Activated T-cell treated with anti-CD3 and anti-CD28 coated beads, Interleukin-2, amount 50 U/mL, for 4 hours (primary cell): ENCODE data around the gene DZIP1L. TPM values are rescaled to one million over a fixed set of nuclear protein-coding genes. Genes with fewer than 3 reads are reported as not detected.
A peak's percentile ranks its signal among the peaks of the same experiment; 100 is the strongest.

Source experiments
- ATAC-seq, 2 donors: fragments of 200-7000 bp; cut with Tn5 transposase; one replicate each; pipeline ENCODE4 v1.10.0; 2021
- DNase-seq: peaks from one replicate; pipeline ENCODE4 v3.0.0-alpha.2; 2020
- H3K27me3 Mint-ChIP-seq: one replicate; pipeline ENCODE4 v1.8.0; 2021; ENCODE audit warnings: low read depth, mixed read lengths
- H3K36me3 Mint-ChIP-seq: one replicate; pipeline ENCODE4 v1.8.0; 2022; ENCODE audit warnings: mixed read lengths; ENCODE audit not compliant: insufficient read depth
- H3K4me1 Mint-ChIP-seq: one replicate; pipeline ENCODE4 v1.8.0; 2021; ENCODE audit warnings: low read depth, mixed read lengths
- H3K4me3 Mint-ChIP-seq: one replicate; pipeline ENCODE4 v1.8.0; 2021; ENCODE audit warnings: mild to moderate bottlenecking, moderate library complexity, mixed read lengths
- H3K9me3 Mint-ChIP-seq: one replicate; pipeline ENCODE4 v1.8.0; 2021; ENCODE audit warnings: mixed read lengths
- total RNA-seq, 3 donors: library from RNA; stranded (reverse); gene quantifications; one replicate each; pipeline ENCODE4 v1.2.1, GENCODE V29; 2021

Gene DZIP1L
- total RNA-seq, 3 donors from 2014 or later: not detected

- H3K4me3 Mint-ChIP-seq: no peak overlapping the region
- H3K4me1 Mint-ChIP-seq: no peaks in the 10 kb centered on the region
- ATAC-seq (no peak), DNase-seq (no peak)
- peaks cover 25% of the 10 kb centered on the region for H3K27me3 Mint-ChIP-seq
- no peaks in the 10 kb centered on the region for H3K9me3 Mint-ChIP-seq
- no peaks in the 10 kb centered on the region for H3K36me3 Mint-ChIP-seq
Measured at GRCh38 chr3:138047596-138048158, 67.7 kb downstream of the DZIP1L start.

- Mint-ChIP-seq H3K4me3 (no peak overlapping the region), H3K9me3 (no peaks in the 10 kb centered on the region), H3K27me3 (peaks cover 19% of the 10 kb centered on the region), H3K4me1 (no peaks in the 10 kb centered on the region), H3K36me3 (no peaks in the 10 kb centered on the region)
- DNase-seq (no peak), ATAC-seq (no peak)
Measured at GRCh38 chr3:138046955-138047354, 68.5 kb downstream of the DZIP1L start.

- no peak for ATAC-seq
- H3K4me1 Mint-ChIP-seq: no peaks in the 10 kb centered on the region
- DNase-seq: no peak
- peaks cover 16% of the 10 kb centered on the region for H3K27me3 Mint-ChIP-seq
- no peaks in the 10 kb centered on the region for H3K36me3 Mint-ChIP-seq
- no peaks in the 10 kb centered on the region for H3K9me3 Mint-ChIP-seq
- H3K4me3 Mint-ChIP-seq: no peak overlapping the region
Measured at GRCh38 chr3:138046085-138046484, 69.3 kb downstream of the DZIP1L start.

GRCh38 chr3:138043266-138044029 lies 72.0 kb downstream of the DZIP1L start:
- no peak overlapping the region for H3K4me3 Mint-ChIP-seq
- no peak for ATAC-seq
- no peaks in the 10 kb centered on the region for H3K9me3 Mint-ChIP-seq
- H3K4me1 Mint-ChIP-seq: no peaks in the 10 kb centered on the region
- DNase-seq: no peak
- H3K27me3 Mint-ChIP-seq: peaks cover 16% of the 10 kb centered on the region
- no peaks in the 10 kb centered on the region for H3K36me3 Mint-ChIP-seq

- Mint-ChIP-seq H3K4me1 (no peaks in the 10 kb centered on the region), H3K36me3 (no peaks in the 10 kb centered on the region), H3K4me3 (no peak overlapping the region), H3K9me3 (no peaks in the 10 kb centered on the region), H3K27me3 (peaks cover 12% of the 10 kb centered on the region)
- DNase-seq (no peak), ATAC-seq (no peak)
Measured at GRCh38 chr3:138042043-138042442, 73.4 kb downstream of the DZIP1L start.

- ATAC-seq (no peak), DNase-seq (no peak)
- H3K4me3 Mint-ChIP-seq: no peak overlapping the region
- no peaks in the 10 kb centered on the region for H3K9me3 Mint-ChIP-seq
- no peaks in the 10 kb centered on the region for H3K4me1 Mint-ChIP-seq
- no peaks in the 10 kb centered on the region for H3K36me3 Mint-ChIP-seq
- peaks cover 3% of the 10 kb centered on the region for H3K27me3 Mint-ChIP-seq
Measured at GRCh38 chr3:138038725-138039462, 76.5 kb downstream of the DZIP1L start.

- ATAC-seq (no peak), DNase-seq (no peak)
- H3K4me3 Mint-ChIP-seq: no peak overlapping the region
- no peaks in the 10 kb centered on the region for H3K36me3 Mint-ChIP-seq
- peaks cover 11% of the 10 kb centered on the region for H3K27me3 Mint-ChIP-seq
- no peaks in the 10 kb centered on the region for H3K4me1 Mint-ChIP-seq
- no peaks in the 10 kb centered on the region for H3K9me3 Mint-ChIP-seq
Measured at GRCh38 chr3:138036572-138036971, 78.8 kb downstream of the DZIP1L start.

GRCh38 chr3:138034918-138035317 lies 80.5 kb downstream of the DZIP1L start:
- Mint-ChIP-seq H3K4me3 (no peak overlapping the region), H3K27me3 (peaks cover 12% of the 10 kb centered on the region), H3K9me3 (no peaks in the 10 kb centered on the region), H3K4me1 (no peaks in the 10 kb centered on the region), H3K36me3 (no peaks in the 10 kb centered on the region)
- ATAC-seq (no peak), DNase-seq (no peak)

GRCh38 chr3:138033202-138033691 lies 82.2 kb downstream of the DZIP1L start:
- ATAC-seq: peak in 1 of 2 donors; percentile 7
- H3K4me1 Mint-ChIP-seq: no peaks in the 10 kb centered on the region
- no peaks in the 10 kb centered on the region for H3K36me3 Mint-ChIP-seq
- no peak overlapping the region for H3K4me3 Mint-ChIP-seq
- H3K9me3 Mint-ChIP-seq: no peaks in the 10 kb centered on the region
- no peak for DNase-seq
- peaks cover 16% of the 10 kb centered on the region for H3K27me3 Mint-ChIP-seq

GRCh38 chr3:138032567-138032966 lies 82.8 kb downstream of the DZIP1L start:
- no peak overlapping the region for H3K4me3 Mint-ChIP-seq
- DNase-seq: no peak
- H3K9me3 Mint-ChIP-seq: no peaks in the 10 kb centered on the region
- ATAC-seq: no peak
- peaks cover 16% of the 10 kb centered on the region for H3K27me3 Mint-ChIP-seq
- no peaks in the 10 kb centered on the region for H3K4me1 Mint-ChIP-seq
- H3K36me3 Mint-ChIP-seq: no peaks in the 10 kb centered on the region

- no peak for DNase-seq
- ATAC-seq: no peak
- H3K36me3 Mint-ChIP-seq: no peaks in the 10 kb centered on the region
- H3K27me3 Mint-ChIP-seq: peaks cover 16% of the 10 kb centered on the region
- H3K9me3 Mint-ChIP-seq: no peaks in the 10 kb centered on the region
- no peak overlapping the region for H3K4me3 Mint-ChIP-seq
- no peaks in the 10 kb centered on the region for H3K4me1 Mint-ChIP-seq
Measured at GRCh38 chr3:138031536-138031935, 83.9 kb downstream of the DZIP1L start.

- no peaks in the 10 kb centered on the region for H3K36me3 Mint-ChIP-seq
Measured at GRCh38 chr3:138030734-138031280, 84.6 kb downstream of the DZIP1L start.

GRCh38 chr3:138027821-138028220 lies 87.6 kb downstream of the DZIP1L start:
- no peak overlapping the region for H3K4me3 Mint-ChIP-seq
- ATAC-seq (no peak), DNase-seq (no peak)
- no peaks in the 10 kb centered on the region for H3K4me1 Mint-ChIP-seq
- H3K36me3 Mint-ChIP-seq: no peaks in the 10 kb centered on the region
- H3K27me3 Mint-ChIP-seq: peaks cover 9% of the 10 kb centered on the region
- H3K9me3 Mint-ChIP-seq: no peaks in the 10 kb centered on the region

More at GRCh38 chr3:138030734-138031280, 84.6 kb downstream of the DZIP1L start:
- ATAC-seq (no peak), DNase-seq (no peak)
- Mint-ChIP-seq H3K4me3 (no peak overlapping the region), H3K9me3 (no peaks in the 10 kb centered on the region), H3K27me3 (peaks cover 16% of the 10 kb centered on the region), H3K4me1 (no peaks in the 10 kb centered on the region)

- Mint-ChIP-seq H3K9me3 (no peaks in the 10 kb centered on the region), H3K27me3 (peaks cover 5% of the 10 kb centered on the region), H3K4me3 (no peak overlapping the region), H3K4me1 (no peaks in the 10 kb centered on the region), H3K36me3 (no peaks in the 10 kb centered on the region)
- ATAC-seq (no peak), DNase-seq (no peak)
Measured at GRCh38 chr3:138025553-138025952, 89.9 kb downstream of the DZIP1L start.
